PC-9 (cell line): ENCODE results near the gene GRM8. TPM values are rescaled to one million over a fixed set of nuclear protein-coding genes. Genes with fewer than 3 reads are reported as not detected.

ENCODE experiments used
- BruUV-seq: library from RNA; stranded (reverse); fragments of 400-500 nt; replicated peaks from 2 replicates; lab custom pipeline; 2021; lab: Mats Ljungman, UMichigan
- CTCF ChIA-PET: fragments of 300-600 bp; sonication (Branson Sonifier 250); formaldehyde crosslinking; loops from one replicate; lab custom pipeline; 2022; ENCODE audit warnings: antibody characterized with exemption; lab: Charles Lee
- POLR2A ChIA-PET: fragments of 300-600 bp; sonication (Branson Sonifier 250); formaldehyde crosslinking; loops from one replicate; lab custom pipeline; 2022; ENCODE audit warnings: antibody characterized with exemption; ENCODE audit not compliant: unreplicated experiment; lab: Charles Lee
- DNase-seq, 2 experiments: peaks; one replicate each; pipeline versions ENCODE4 v3.0.0 to v3.0.0-alpha.2; 2015 to 2022; ENCODE audit warnings: mixed read lengths in 1 of 2
- H2AFZ ChIP-seq: fragments of 200-600 bp; sonication (generic); 2 replicates; pipeline ENCODE4 v1.8.1; 2017; ENCODE audit warnings: antibody characterized with exemption
- H3F3A ChIP-seq: fragments of 200-600 bp; sonication (generic); 2 replicates; pipeline ENCODE4 v1.8.1; 2017; ENCODE audit warnings: antibody characterized with exemption, mild to moderate bottlenecking, low read depth; ENCODE audit not compliant: insufficient read depth
- H3K27ac ChIP-seq: fragments of 200-600 bp; sonication (generic); 2 replicates; pipeline ENCODE4 v1.6.1; 2016; ENCODE audit warnings: mixed run types
- H3K27me3 ChIP-seq: fragments of 200-600 bp; sonication (generic); 2 replicates; pipeline ENCODE4 v1.6.1; 2016; ENCODE audit warnings: low read depth, mixed run types; ENCODE audit not compliant: insufficient read depth
- H3K36me3 ChIP-seq: fragments of 200-600 bp; sonication (generic); 2 replicates; pipeline ENCODE4 v1.6.1; 2016; ENCODE audit warnings: low read depth, mixed run types
- H3K4me1 ChIP-seq: fragments of 200-600 bp; sonication (generic); replicated peaks from 2 replicates; pipeline ENCODE4 v1.6.1; 2016; ENCODE audit warnings: mixed run types; ENCODE audit not compliant: insufficient read depth
- H3K4me2 ChIP-seq: fragments of 200-600 bp; sonication (generic); 2 replicates; pipeline ENCODE4 v1.6.1; 2017; ENCODE audit warnings: mixed run types
- H3K4me3 ChIP-seq: fragments of 200-600 bp; sonication (generic); 2 replicates; pipeline ENCODE4 v1.6.1; 2016; ENCODE audit warnings: mixed run types
- H3K79me2 ChIP-seq: fragments of 200-600 bp; sonication (generic); 2 replicates; pipeline ENCODE4 v1.6.1; 2017; ENCODE audit warnings: low read depth, mixed run types
- H3K9me2 ChIP-seq: fragments of 200-600 bp; sonication (generic); 2 replicates; pipeline ENCODE4 v1.8.1; 2017; ENCODE audit warnings: mild to moderate bottlenecking; ENCODE audit not compliant: insufficient read depth
- H3K9me3 ChIP-seq: fragments of 200-600 bp; sonication (generic); 2 replicates; pipeline ENCODE4 v1.8.1; 2016; ENCODE audit warnings: low read depth; ENCODE audit not compliant: insufficient read depth
- H4K20me1 ChIP-seq: fragments of 200-600 bp; sonication (generic); 2 replicates; pipeline ENCODE4 v1.8.1; 2017; ENCODE audit not compliant: insufficient read depth
- CTCF ChIP-seq: fragments of 200-600 bp; sonication (generic); conservative IDR thresholded peaks from 2 replicates; pipeline ENCODE4 v1.6.1; 2017; ENCODE audit warnings: mixed run types, antibody characterized with exemption, mild to moderate bottlenecking, moderate library complexity
- EZH2 ChIP-seq: fragments of 200-600 bp; sonication (generic); IDR thresholded peaks from 2 replicates; pipeline ENCODE4 v1.8.0; 2017; ENCODE audit warnings: antibody characterized with exemption, low read depth
- intact Hi-C: fragments of 100-400 bp; cut with micrococcal nuclease; formaldehyde crosslinking; loops from one replicate; pipeline ENCODE4 v1.10.0; 2022; ENCODE audit not compliant: unreplicated experiment
- total RNA-seq: library from RNA; stranded (reverse); gene quantifications from 2 replicates; pipeline ENCODE4 v1.2.3, GENCODE V29; 2021

The GRM8 gene
- total RNA-seq, 1 experiment from 2014 or later = not detected

- no peaks in the 10 kb centered on the region for H3K9me3 ChIP-seq
- no peak overlapping the region for H3K4me3 ChIP-seq
- H3K4me2 ChIP-seq = no peak overlapping the region
- no peak overlapping the region for H3K27ac ChIP-seq
- no peaks in the 10 kb centered on the region for H4K20me1 ChIP-seq
- POLR2A ChIA-PET = no interaction called here
- intact Hi-C loops = no loop called here
- H3K79me2 ChIP-seq = no peaks in the 10 kb centered on the region
- H3K36me3 ChIP-seq = no peaks in the 10 kb centered on the region
- TF ChIP-seq CTCF (no peak), EZH2 (no peak)
- no peaks in the 10 kb centered on the region for H3K4me1 ChIP-seq
- CTCF ChIA-PET = no interaction called here
- no peak overlapping the region for H2AFZ ChIP-seq
- H3K27me3 ChIP-seq = no peaks in the 10 kb centered on the region
- BruUV-seq = no TSS peak
- H3F3A ChIP-seq = no peaks in the 10 kb centered on the region
- no peak for DNase-seq
- H3K9me2 ChIP-seq = no peaks in the 10 kb centered on the region
These were observed 536.4 kb downstream of the GRM8 start for GRCh38 chr7:126716321-126716720.

DNA sequence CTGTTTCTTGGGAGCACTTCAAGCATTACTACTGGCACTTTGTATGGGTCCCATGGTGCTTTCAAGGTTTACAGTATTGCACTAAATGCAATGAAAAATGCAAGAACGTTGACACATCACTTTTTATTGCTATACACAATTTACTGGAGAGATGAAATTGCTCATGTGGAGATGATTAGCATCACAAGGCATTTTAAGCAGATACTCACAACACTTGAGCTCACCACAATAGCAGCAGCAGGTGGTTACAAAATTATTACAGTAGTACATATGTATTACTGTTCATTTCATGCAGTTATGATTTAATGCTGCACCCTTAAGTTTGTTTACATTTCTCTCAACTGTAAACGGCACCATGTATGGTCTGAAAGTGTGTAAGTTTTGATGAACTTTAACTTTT is 537.7 kb downstream of the GRM8 start:
- H3K27ac ChIP-seq = no peak overlapping the region
- no peaks in the 10 kb centered on the region for H3K4me1 ChIP-seq
- TF ChIP-seq EZH2 (no peak), CTCF (no peak)
- no peaks in the 10 kb centered on the region for H4K20me1 ChIP-seq
- DNase-seq = no peak
- no peaks in the 10 kb centered on the region for H3K9me2 ChIP-seq
- POLR2A ChIA-PET = no interaction called here
- CTCF ChIA-PET = no interaction called here
- H3K79me2 ChIP-seq = no peaks in the 10 kb centered on the region
- H3K4me2 ChIP-seq = no peak overlapping the region
- H3K27me3 ChIP-seq = no peaks in the 10 kb centered on the region
- no peaks in the 10 kb centered on the region; the same call in 1 of the 2 replicates for H3K9me3 ChIP-seq
- H2AFZ ChIP-seq = no peak overlapping the region
- H3K4me3 ChIP-seq = no peak overlapping the region
- intact Hi-C loops = no loop called here
- no peaks in the 10 kb centered on the region for H3F3A ChIP-seq
- no TSS peak for BruUV-seq
- H3K36me3 ChIP-seq = no peaks in the 10 kb centered on the region

- Histone ChIP-seq H3K79me2 (no peaks in the 10 kb centered on the region), H3K27ac (0 out of 2 replicates have a peak overlapping the region, but pooled peaks have one; percentile 93), H2AFZ (peak overlapping the region; percentile 55; the same call in 1 of the 2 replicates), H3K4me3 (no peak overlapping the region), H4K20me1 (no peaks in the 10 kb centered on the region), H3K4me1 (peaks cover 35% of the 10 kb centered on the region), H3K4me2 (no peak overlapping the region), H3F3A (peaks cover 11% of the 10 kb centered on the region), H3K36me3 (no peaks in the 10 kb centered on the region), H3K9me3 (no peaks in the 10 kb centered on the region; the same call in 1 of the 2 replicates), H3K27me3 (no peaks in the 10 kb centered on the region), H3K9me2 (no peaks in the 10 kb centered on the region)
- intact Hi-C loops = loop anchor here (5.0 kb wide), 1 partner anchor 1710 kb away; no protein-coding TSS in a partner anchor
- POLR2A ChIA-PET = interaction anchor here (0.6 kb wide), 1 partner anchor 19 kb away, joined by 6 read pairs; no protein-coding TSS in a partner anchor
- no peak for DNase-seq
- no TSS peak for BruUV-seq
- no peak for TF ChIP-seq EZH2
- TF ChIP-seq CTCF = no peak
- CTCF ChIA-PET = no interaction called here
These were observed 550.3 kb downstream of the GRM8 start for GRCh38 chr7:126702242-126703016.
